Right lobe of liver (tissue), 6 donors: Measurements from ENCODE around the gene CEP170B. TPM values are rescaled to one million over a fixed set of nuclear protein-coding genes. Genes with fewer than 3 reads are reported as not detected.

Experiments used
- ATAC-seq, 4 donors: fragments of 200-7000 bp; cut with Tn5 transposase; one replicate each; pipeline ENCODE4 v1.9.1; 2020; ENCODE audit warnings: mild to moderate bottlenecking in 4 of 4, moderate library complexity in 4 of 4
- DNase-seq, 3 donors: peaks; one replicate each; pipeline ENCODE4 v3.0.0-alpha.2; 2020
- H3K27ac ChIP-seq, 3 donors: fragments of 200-600 bp; one replicate each; pipeline ENCODE4 v1.8.0; 2022
- H3K27me3 ChIP-seq, 2 donors: fragments of 200-600 bp; one replicate each; pipeline ENCODE4 v1.8.0; 2022
- H3K36me3 ChIP-seq, 4 donors: fragments of 200-600 bp; sonication (generic) in 1 of 4; one replicate each; pipeline versions ENCODE4 v1.5.1 to v1.8.0; 2017 to 2022; ENCODE audit warnings: control low read depth in 1 of 4
- H3K4me1 ChIP-seq, 4 donors: fragments of 200-600 bp; sonication (generic) in 1 of 4; one replicate each; pipeline versions ENCODE4 v1.5.1 to v1.8.0; 2017 to 2022; ENCODE audit warnings: control low read depth in 1 of 4
- H3K4me3 ChIP-seq, 3 donors: fragments of 200-600 bp; one replicate each; pipeline ENCODE4 v1.8.0; 2022
- H3K9me3 ChIP-seq, 4 donors: fragments of 200-600 bp; sonication (generic) in 1 of 4; one replicate each; pipeline versions ENCODE4 v1.5.1 to v1.8.0; 2017 to 2022; ENCODE audit warnings: control low read depth in 1 of 4
- CTCF ChIP-seq, 4 donors: fragments of 200-600 bp in 3 of 4; fragments of 450-650 bp in 1 of 4; IDR thresholded peaks; one replicate each; pipeline versions ENCODE4 v1.5.1 to v1.8.0; 2016 to 2022; ENCODE audit warnings: antibody characterized with exemption in 4 of 4, mild to moderate bottlenecking in 2 of 4
- POLR2A ChIP-seq: fragments of 450-650 bp; IDR thresholded peaks from one replicate; pipeline ENCODE4 v1.6.1; 2017; ENCODE audit warnings: antibody characterized with exemption, mild to moderate bottlenecking
- WGBS: methylation state at CpG from one replicate; pipeline ENCODE4 v1.1.6; 2018; ENCODE audit warnings: low coverage, low lambda C conversion rate; ENCODE audit not compliant: insufficient coverage; ENCODE audit errors: missing lambda C conversion rate; 5-methylcytosine and 5-hydroxymethylcytosine counted together
- intact Hi-C, 2 donors: fragments of 100-400 bp; cut with DNase I; formaldehyde crosslinking; loops; one replicate each; pipeline versions ENCODE4 v1.11.2 to v1.14.1; 2022
- total RNA-seq, 6 experiments: library from RNA; depleted of rRNA in 2 of 6; stranded (reverse); fragments of >200 nt in 2 of 6; fragmentation: NEBNext Ultra II Directional in 3 of 6; extraction: Animal tissue kit (Norgen Biotek cat#: 25700) in 3 of 6; gene quantifications; one replicate each; pipeline versions ENCODE4 v1.1.0 to v1.2.4, GENCODE V29; 2016 to 2023
- donor health status: DM: no; HTN: yes; CAD: no.
- donor health status: DM: no; HTN: no; CAD: no.
- donor health status: DM: no; HTN: no; CAD: no.
- donor health status: DM: no; HTN: yes; CAD: no.
- donor health status: DM: no; HTN: yes; CAD: no.

CEP170B gene
- total RNA-seq, 6 experiments from 2014 or later, result 13.2 to 22.4 (median 16.8) TPM

- intact Hi-C loops, result no loop called here
- H3K4me1 ChIP-seq, result no peaks in the 10 kb centered on the region
- ATAC-seq (no peak), DNase-seq (peak in 1 of 3 donors; percentile 44)
- H3K27ac ChIP-seq, result no peak overlapping the region
- TF ChIP-seq POLR2A (no peak), CTCF (IDR thresholded peaks at IDR 0.05) (no peak)
- H3K4me3 ChIP-seq, result no peak overlapping the region
- WGBS, result 20% methylated on average over 2 of the region's 15 CpGs
- no peaks in the 10 kb centered on the region for H3K27me3 ChIP-seq
- no peaks in the 10 kb centered on the region for H3K36me3 ChIP-seq
- H3K9me3 ChIP-seq, result no peaks in the 10 kb centered on the region
Observed at GRCh38 chr14:104925855-104926609, 61.0 kb downstream of the CEP170B start.

- ATAC-seq (peak in 1 of 4 donors; percentile 32), DNase-seq (no peak)
- no peak for TF ChIP-seq CTCF (IDR thresholded peaks at IDR 0.05)
- TF ChIP-seq POLR2A, result no peak
- no peaks in the 10 kb centered on the region for H3K9me3 ChIP-seq
- no peaks in the 10 kb centered on the region for H3K36me3 ChIP-seq
- H3K27me3 ChIP-seq, result no peaks in the 10 kb centered on the region
- no peak overlapping the region for H3K27ac ChIP-seq
- H3K4me3 ChIP-seq, result no peak overlapping the region
- intact Hi-C loops, result no loop called here
- WGBS, result 33% methylated on average over 2 of the region's 21 CpGs
- no peaks in the 10 kb centered on the region for H3K4me1 ChIP-seq
Observed at GRCh38 chr14:104926619-104927431, 61.8 kb downstream of the CEP170B start.

DNA sequence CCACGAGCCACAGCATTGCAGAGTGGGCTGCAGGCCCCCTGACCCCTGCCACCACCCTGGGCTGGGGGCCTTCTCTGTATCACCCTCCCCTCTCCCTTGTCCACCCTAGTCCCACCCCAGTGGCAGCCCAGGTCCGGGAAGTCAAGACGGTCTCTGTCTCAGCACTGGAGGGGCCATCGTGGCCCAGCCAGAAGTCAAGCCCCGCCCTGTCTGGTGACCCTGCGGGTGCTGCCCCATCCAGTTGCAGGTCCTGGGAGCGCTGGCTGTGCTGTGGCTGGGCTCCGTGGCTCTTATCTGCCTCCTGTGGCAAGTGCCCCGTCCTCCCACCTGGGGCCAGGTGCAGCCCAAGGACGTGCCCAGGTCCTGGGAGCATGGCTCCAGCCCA, 62.4 kb downstream of the CEP170B start:
- H3K9me3 ChIP-seq, result no peaks in the 10 kb centered on the region
- no peaks in the 10 kb centered on the region for H3K36me3 ChIP-seq
- no peak overlapping the region for H3K4me3 ChIP-seq
- no peaks in the 10 kb centered on the region for H3K27me3 ChIP-seq
- intact Hi-C loops, result no loop called here
- H3K4me1 ChIP-seq, result peaks cover 0 to 1% (median 0%) of the 10 kb centered on the region in 4 donors
- DNase-seq (no peak), ATAC-seq (no peak)
- WGBS, result 47% methylated on average over 6 of the region's 10 CpGs
- TF ChIP-seq POLR2A (no peak), CTCF (IDR thresholded peaks at IDR 0.05) (no peak)
- no peak overlapping the region for H3K27ac ChIP-seq

- WGBS, result 27% methylated on average over 2 of the region's 8 CpGs
- no peak for ATAC-seq
- no peak for TF ChIP-seq CTCF (IDR thresholded peaks at IDR 0.05)
- no peak for TF ChIP-seq POLR2A
- Histone ChIP-seq H3K27me3 (no peaks in the 10 kb centered on the region), H3K4me1 (peaks cover 0 to 6% (median 0%) of the 10 kb centered on the region in 4 donors), H3K27ac (no peak overlapping the region), H3K36me3 (no peaks in the 10 kb centered on the region), H3K4me3 (no peak overlapping the region), H3K9me3 (no peaks in the 10 kb centered on the region)
- no peak for DNase-seq
- intact Hi-C loops, result no loop called here
Observed at GRCh38 chr14:104927901-104928300, 62.8 kb downstream of the CEP170B start.
